Activated naive CD8-positive, alpha-beta T cell (primary cell): ENCODE results near the gene LRRC75B.
"Not testable (repeated sequence)": the region's sequence is repeated elsewhere in the genome, so short reads cannot be mapped to it uniquely, and the experiment has no call there.

Experiments used
- H3K27ac Mint-ChIP-seq: one replicate; pipeline ENCODE4 v1.8.0; 2021; ENCODE audit warnings: mixed read lengths
- H3K27me3 Mint-ChIP-seq: one replicate; pipeline ENCODE4 v1.8.0; 2021; ENCODE audit warnings: mixed read lengths
- H3K36me3 Mint-ChIP-seq: one replicate; pipeline ENCODE4 v1.8.0; 2021; ENCODE audit warnings: mixed read lengths
- H3K4me1 Mint-ChIP-seq: one replicate; pipeline ENCODE4 v1.8.0; 2021; ENCODE audit warnings: low read depth, mixed read lengths
- H3K4me3 Mint-ChIP-seq: one replicate; pipeline ENCODE4 v1.8.0; 2021; ENCODE audit warnings: mild to moderate bottlenecking, mixed read lengths
- H3K9me3 Mint-ChIP-seq: one replicate; pipeline ENCODE4 v1.8.0; 2021; ENCODE audit warnings: low read depth, mixed read lengths

LRRC75B gene

DNA sequence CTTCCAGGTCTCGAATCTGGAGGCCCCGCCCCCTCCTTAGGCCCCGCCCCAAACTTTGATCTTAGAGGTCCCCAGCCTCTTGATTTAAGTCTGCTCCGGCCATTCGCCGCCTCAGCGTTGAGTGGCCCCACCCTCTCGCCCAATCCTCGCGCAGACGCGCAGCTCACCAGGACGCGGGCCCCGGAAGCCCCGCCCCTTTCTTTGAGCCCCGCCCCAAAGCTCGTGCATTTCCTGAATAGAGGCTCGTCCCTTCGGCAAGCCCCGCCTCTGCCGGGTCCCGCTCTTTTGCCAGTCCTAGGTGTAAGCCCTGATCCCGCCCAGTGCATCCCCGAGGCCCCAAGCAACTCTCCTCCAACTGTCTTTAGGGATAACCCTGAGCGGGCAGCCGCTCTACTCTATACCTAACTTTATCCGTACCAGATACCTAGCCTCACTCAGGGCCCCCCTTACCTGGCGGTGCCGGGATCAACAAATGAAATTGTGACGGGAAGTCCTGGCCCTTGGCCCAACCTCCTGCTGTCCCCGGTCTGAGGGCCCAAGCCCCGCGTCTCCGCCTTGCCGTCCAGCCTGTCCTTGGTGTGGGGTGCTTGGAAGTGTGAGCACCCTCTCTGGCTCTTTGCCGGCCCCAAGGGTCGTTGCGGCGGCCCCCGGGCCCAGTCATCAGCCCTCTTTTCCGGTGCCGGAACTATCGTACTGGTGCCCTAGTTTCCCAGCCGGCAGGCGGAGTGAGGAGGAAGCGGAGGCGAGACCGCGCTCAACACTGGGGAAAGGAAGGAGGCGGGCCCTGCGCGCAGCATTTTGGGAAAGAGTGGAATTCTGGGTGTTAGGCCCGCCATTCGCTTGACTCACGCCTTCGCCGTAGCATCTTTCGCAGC is 37.5 kb downstream of the LRRC75B start, which contains the start of gene SNRPD3:
Gene SNRPD3, plus strand, starts transcription at position 835 of the 875 bp plus-strand sequence. CDS start 1,676 bp downstream, outside the sequence.
- peak within 1 kb of the TSS; percentile 98 for H3K27ac Mint-ChIP-seq

DNA sequence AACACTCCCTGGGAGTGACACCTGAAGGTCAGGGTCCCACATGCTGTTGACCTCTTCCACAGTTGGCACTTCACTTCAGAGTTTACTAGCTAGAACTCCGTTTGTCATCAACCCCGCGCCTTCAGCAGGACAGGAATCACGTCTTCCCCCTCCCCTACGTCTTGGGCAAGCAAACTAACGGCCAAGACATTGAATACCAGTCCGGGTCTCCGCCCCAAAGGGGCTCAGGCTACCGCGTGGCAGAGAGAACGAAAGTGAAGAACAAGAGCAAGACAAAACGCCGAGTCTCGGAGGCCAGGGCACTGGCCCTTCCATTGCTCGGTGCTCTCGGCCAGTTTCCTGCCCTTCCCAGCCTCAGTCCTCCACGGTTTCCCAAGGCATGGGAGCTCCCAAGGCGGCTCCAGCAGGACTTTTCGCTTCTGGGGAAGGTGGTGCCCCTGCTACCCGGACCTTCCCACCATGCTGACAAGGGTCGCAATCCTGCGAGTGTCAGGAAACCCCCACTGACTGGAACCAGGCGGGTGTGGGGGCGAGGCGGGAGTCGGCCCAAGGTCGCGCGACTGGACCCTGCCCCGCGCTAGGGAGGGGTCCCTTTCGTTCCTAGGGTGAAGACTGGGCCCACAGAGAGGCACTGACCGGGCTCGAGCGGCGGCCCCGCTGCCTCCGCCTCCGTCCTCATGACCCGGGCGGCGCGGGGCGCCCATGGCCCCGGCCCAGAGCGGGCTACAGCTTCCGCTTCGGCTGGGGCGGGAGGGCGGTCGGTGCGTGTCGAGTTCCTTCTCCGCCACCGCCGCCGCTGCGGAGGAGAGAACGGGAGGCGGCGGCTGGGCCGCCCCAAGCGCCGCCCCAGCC is 38.3 kb downstream of the LRRC75B start, which contains the start of gene GUCD1:
Gene GUCD1, minus strand, starts transcription at position 826 of the 852 bp plus-strand sequence. Its CDS starts 147 bp downstream, at position 679.
- Mint-ChIP-seq H3K9me3 (no peaks in the 10 kb centered on the region), H3K36me3 (no peaks in the 10 kb centered on the region), H3K27me3 (no peaks in the 10 kb centered on the region), H3K4me1 (peaks cover 53% of the 10 kb centered on the region), H3K27ac (peak within 1 kb of the TSS; percentile 99), H3K4me3 (peak within 1 kb of the TSS; percentile 100)

More for the DNA sequence above, 37.5 kb downstream of the LRRC75B start, which contains the start of gene SNRPD3:
- H3K27me3 Mint-ChIP-seq: no peaks in the 10 kb centered on the region
- no peaks in the 10 kb centered on the region for H3K36me3 Mint-ChIP-seq
- no peaks in the 10 kb centered on the region for H3K9me3 Mint-ChIP-seq
- peaks cover 55% of the 10 kb centered on the region for H3K4me1 Mint-ChIP-seq
- peak within 1 kb of the TSS; percentile 100 for H3K4me3 Mint-ChIP-seq

DNA sequence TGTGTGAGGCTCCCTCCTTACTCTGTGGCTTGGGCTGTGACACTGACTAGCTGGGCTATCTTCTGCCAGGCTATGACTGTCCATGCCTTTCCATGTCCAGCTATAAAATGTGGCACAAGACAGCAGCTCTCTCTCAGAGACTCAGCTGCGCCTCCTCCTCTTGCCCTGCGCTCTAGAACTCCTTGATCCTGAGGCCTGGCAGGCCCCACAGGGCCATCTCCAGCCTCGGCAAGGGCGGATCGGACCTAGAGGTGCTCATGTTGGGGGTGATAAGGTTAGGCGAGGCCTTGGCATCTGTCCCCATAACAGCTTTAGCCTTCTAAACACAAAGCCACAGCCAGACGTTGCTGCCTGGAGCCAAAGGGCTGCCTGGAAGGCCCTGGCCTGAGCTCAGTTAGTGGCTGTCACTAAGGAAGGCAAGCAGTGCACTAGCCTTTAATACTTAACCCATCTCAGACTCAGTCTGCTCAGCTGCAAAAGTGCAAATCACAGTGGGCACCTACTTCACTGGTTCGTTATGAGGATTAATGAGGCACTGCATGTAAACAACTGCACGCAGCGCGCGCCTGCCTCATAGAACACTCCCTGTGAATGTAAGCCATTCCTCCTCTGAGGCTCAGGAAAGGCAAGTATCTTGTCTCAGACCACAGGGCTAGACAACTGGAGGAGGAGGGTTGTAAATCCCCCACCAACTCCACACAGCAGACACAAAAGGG is 39.1 kb downstream of the LRRC75B start:
- Mint-ChIP-seq H3K4me3 (peak overlapping the region; percentile 100), H3K4me1 (peaks cover 45% of the 10 kb centered on the region), H3K9me3 (no peaks in the 10 kb centered on the region), H3K36me3 (no peaks in the 10 kb centered on the region), H3K27ac (peak overlapping the region; percentile 99), H3K27me3 (no peaks in the 10 kb centered on the region)

DNA sequence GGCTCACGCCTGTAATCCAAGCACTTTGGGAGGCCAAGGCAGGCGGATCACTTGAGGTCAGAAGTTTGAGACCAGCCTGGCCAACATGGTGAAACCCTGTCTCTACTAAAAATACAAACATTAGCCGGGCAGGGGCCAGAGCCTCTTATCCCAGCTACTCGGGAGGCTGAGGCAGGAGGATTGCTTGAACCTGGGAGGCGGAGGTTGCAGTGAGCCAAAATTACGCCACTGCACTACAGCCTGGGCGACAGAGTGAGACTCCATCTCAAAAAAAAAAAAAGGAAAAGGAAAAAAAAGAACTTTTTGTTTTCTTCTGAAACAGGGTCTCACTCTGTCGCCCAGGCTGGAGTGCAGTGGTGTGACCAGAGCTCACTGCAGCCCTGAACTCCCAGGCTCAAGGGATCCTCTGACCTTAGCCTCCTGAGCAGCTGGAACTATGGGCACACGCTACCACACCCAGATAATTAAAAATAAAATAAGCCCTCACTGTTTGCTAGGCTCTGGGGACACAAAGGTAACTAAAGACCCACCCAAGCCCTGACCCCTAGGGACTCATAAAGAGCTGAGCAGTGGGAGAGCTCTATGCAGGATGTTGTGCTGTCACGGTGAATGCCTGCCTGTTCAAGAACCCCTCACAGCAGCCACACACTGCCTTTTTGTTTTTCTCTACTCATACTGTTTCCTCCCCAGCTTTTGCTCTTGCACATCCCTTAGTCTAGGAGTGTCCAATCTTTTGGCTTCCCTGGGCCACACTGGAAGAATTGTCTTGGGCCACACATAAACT is 40.2 kb downstream of the LRRC75B start:
- peak overlapping the region; percentile 100 for H3K4me3 Mint-ChIP-seq
- H3K36me3 Mint-ChIP-seq: not testable (repeated sequence)

DNA sequence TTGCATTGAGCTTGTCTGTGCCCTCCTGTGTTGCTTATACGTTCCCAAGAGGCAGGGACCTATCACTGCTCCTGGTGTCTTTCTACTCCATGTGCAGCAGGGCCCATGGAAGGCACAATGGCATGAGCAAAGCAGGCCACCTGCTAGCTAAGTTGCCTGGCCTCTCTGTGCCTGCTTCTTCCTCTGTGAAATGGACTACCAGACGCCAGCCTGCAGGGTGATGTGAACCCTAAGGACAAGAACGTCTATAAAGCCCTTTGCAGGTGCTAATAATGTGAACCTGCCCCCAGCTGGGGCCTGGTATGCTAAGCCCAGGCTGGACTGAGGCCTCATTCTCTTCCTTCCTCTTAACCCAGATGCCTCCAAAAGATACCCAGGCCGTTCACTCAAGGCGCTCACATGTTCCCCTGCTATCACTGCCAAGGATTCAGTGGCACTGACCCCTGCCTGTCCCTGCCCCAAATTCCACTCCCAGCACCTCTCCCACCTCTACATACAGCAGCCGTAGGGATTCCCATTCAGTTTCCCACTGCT is 41.9 kb downstream of the LRRC75B start:
- H3K27me3 Mint-ChIP-seq: no peaks in the 10 kb centered on the region
- H3K4me1 Mint-ChIP-seq: peaks cover 24% of the 10 kb centered on the region
- H3K9me3 Mint-ChIP-seq: no peaks in the 10 kb centered on the region
- H3K4me3 Mint-ChIP-seq: no peak overlapping the region
- H3K27ac Mint-ChIP-seq: no peak overlapping the region
- H3K36me3 Mint-ChIP-seq: no peaks in the 10 kb centered on the region

More for the DNA sequence above, 40.2 kb downstream of the LRRC75B start:
- H3K4me1 Mint-ChIP-seq: peaks cover 34% of the 10 kb centered on the region
- not testable (repeated sequence) for H3K27me3 Mint-ChIP-seq, H3K9me3 Mint-ChIP-seq
- peak overlapping the region; percentile 75 for H3K27ac Mint-ChIP-seq

DNA sequence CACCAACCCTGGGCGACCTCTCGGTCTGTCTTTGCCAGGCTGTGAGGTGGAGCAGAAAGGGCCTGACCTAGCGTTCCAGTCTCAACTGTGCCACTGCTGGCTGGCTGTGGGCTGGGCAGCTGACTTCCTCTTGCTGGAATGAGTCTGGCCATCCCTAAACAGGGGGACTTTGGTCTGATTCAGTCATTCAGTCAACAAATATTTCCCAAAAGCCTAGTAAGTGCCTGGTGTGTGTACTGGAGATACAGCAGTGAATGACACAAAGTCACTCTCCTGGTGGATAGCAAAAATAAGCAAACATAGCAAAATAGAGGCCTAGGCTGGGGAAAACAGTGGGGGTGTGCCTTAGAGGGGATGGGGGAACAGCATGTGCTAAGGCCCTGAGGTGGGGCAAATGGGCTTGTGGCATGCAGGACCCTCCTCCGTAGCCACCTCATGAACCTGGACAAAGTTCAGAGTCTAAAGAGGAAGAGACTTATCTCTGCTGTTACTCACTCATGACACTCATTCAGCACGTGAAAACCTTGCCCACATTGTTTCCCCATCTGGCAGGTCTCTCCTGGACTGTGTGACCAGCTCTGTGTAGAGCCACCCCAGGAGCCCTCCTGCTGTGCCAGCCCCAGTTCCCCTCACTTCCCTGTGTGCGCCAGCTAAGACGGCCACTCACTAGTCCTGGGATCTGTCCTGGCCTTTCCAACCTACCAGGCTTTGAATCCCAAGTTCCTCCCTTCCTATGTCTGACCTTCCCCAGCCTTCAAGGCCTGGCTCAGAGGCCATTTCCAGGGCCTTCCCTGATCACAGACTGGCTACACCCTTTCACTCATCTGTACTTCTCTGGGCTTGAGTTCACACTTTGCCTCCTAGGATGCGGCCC is 42.6 kb downstream of the LRRC75B start:
- Mint-ChIP-seq H3K9me3 (no peaks in the 10 kb centered on the region), H3K4me3 (no peak overlapping the region), H3K27ac (no peak overlapping the region), H3K4me1 (peaks cover 24% of the 10 kb centered on the region), H3K27me3 (no peaks in the 10 kb centered on the region), H3K36me3 (no peaks in the 10 kb centered on the region)

DNA sequence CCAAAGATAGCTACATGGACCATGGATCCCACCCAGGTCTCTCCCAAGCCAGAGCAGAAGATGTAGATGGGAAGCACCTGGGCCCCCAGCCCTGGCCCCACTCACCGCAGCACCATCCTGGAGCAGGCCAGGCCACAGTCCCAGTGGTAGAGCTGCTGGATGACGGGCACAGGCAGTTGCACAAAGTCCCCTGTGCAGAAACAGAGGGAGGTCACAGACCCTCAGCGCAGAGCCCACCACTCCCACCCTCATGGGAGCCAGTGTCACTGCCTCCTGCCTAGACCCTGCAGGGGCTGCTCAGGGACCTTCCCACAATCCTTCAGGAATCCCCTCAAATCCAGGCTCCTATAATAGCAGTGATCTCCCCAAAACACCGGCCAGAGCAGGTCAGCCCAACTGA is 44.1 kb downstream of the LRRC75B start:
- Mint-ChIP-seq H3K4me3 (no peak overlapping the region), H3K4me1 (peaks cover 20% of the 10 kb centered on the region)

DNA sequence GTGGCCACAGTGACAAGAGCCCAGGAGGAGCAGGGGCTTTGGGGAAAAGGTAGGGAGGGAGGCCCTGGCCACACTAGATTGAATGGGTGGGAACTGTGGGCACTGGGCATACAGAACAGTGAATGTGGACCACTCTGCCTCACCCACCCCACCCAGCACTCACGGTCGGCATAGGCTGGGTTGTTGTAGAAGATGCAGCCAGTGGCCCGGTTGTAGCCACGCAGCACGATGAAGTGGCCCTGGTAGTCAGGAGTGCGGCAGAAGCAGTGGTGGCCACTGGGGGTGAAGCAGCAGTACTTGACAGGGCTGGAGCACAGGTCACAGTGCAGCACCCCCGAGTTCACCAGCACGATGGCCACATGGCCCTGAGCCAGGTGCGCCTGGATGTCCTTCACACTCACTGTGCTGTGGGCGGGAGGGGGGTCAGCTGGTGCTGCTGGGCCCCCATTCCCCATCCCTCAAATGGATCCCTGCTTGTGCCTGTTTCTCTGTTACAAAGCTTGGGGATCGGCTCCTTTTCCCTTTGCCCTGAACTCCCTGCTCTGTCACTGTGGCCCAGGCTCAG is 49.1 kb downstream of the LRRC75B start:
- Mint-ChIP-seq H3K4me1 (peaks cover 2% of the 10 kb centered on the region), H3K27ac (no peak overlapping the region)

More for the DNA sequence above, 44.1 kb downstream of the LRRC75B start:
- H3K9me3 Mint-ChIP-seq: no peaks in the 10 kb centered on the region
- H3K36me3 Mint-ChIP-seq: no peaks in the 10 kb centered on the region
- H3K27me3 Mint-ChIP-seq: no peaks in the 10 kb centered on the region
- no peak overlapping the region for H3K27ac Mint-ChIP-seq

DNA sequence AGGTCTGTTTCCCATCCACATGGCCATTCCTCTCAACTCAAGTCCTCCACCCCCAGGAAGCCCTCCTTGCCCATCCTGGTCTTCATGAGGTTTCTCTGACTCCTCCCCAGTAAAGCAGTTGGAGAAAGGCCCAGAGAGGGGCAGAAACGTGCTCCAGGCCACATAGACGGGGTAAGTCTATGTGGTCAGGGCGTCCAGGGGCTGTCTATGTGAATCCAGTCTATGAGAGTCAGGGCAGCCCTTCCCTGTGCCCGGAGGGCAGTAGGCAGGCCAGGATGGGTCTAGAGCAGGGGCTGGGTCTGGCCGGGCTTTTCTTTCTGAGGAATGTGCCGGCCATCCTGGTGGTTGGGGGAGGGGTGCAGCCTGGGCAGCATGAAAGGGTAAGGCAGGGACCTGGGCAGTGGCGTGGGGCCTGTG is 49.7 kb downstream of the LRRC75B start:
- no peak overlapping the region for H3K4me3 Mint-ChIP-seq
- H3K27me3 Mint-ChIP-seq: no peaks in the 10 kb centered on the region
- peaks cover 2% of the 10 kb centered on the region for H3K4me1 Mint-ChIP-seq
- no peak overlapping the region for H3K27ac Mint-ChIP-seq
- H3K9me3 Mint-ChIP-seq: no peaks in the 10 kb centered on the region
- H3K36me3 Mint-ChIP-seq: no peaks in the 10 kb centered on the region

More for the DNA sequence above, 49.1 kb downstream of the LRRC75B start:
- no peaks in the 10 kb centered on the region for H3K9me3 Mint-ChIP-seq
- no peaks in the 10 kb centered on the region for H3K36me3 Mint-ChIP-seq
- no peaks in the 10 kb centered on the region for H3K27me3 Mint-ChIP-seq
- no peak overlapping the region for H3K4me3 Mint-ChIP-seq

DNA sequence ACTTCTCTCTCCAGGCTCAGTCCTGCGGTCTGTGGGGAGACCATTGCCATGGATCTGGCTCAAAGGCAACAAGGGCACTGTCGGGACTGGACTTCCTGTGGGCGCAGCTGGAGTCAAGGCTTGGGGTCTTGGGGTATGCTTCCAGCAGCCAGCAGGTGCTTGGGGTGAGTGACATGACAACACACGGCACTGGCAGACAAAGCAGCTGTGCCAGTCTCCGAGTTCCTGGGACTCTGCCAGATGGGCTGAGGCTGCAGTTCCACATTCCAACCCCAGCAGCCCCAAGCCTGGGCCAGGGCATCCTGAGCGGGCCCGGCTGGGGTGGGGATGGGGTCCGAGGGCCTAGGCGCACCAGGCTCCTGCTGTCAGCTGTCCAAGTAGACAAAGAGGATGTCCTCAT is 50.2 kb downstream of the LRRC75B start:
- H3K27me3 Mint-ChIP-seq: no peaks in the 10 kb centered on the region
- H3K4me3 Mint-ChIP-seq: no peak overlapping the region
- peaks cover 2% of the 10 kb centered on the region for H3K4me1 Mint-ChIP-seq
- H3K36me3 Mint-ChIP-seq: peaks cover 2% of the 10 kb centered on the region
- no peak overlapping the region for H3K27ac Mint-ChIP-seq
- H3K9me3 Mint-ChIP-seq: no peaks in the 10 kb centered on the region

DNA sequence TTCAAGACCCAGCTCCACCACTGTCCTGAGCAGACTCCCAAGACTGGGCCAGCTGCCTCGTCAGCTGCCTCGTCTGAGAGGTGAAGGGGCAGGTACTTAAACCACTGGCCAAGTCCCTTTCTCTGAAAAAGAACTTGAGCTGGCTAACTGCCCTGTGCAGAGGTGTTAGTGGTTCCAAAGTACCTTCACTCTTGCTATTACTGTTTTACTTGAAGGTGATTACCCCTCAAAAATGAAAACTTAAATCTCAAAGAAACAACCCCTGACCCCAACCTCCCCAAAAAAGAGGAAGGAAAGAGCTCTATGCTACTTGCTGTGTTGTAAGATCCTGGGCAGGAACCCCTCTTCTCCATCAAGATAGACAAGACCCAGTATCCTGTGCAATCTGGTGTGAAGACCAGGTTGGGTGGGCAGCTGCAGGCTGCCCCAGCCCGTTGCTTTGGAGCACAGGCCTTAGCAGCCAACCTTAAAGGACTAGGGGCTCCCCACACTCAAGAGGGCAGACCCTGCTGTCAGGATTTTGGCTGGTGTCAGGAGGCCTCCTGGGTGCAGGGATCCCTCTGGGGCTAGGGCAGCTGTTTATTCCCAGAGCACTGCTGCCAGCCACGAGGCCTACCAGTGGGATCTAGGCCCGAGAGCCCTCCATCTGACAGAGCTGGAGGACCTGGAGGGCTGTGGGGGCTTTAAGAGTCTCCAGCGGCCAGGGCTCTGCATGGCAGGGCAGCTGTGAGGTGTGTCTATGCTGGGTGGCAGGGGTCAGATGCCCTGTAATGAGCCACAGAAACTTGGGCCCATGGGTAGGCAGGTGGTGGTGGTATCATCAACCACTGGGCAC is 51.0 kb downstream of the LRRC75B start:
- H3K36me3 Mint-ChIP-seq: peaks cover 2% of the 10 kb centered on the region
- H3K27ac Mint-ChIP-seq: no peak overlapping the region
- no peak overlapping the region for H3K4me3 Mint-ChIP-seq
- H3K27me3 Mint-ChIP-seq: no peaks in the 10 kb centered on the region
- H3K9me3 Mint-ChIP-seq: no peaks in the 10 kb centered on the region
- H3K4me1 Mint-ChIP-seq: peaks cover 2% of the 10 kb centered on the region

DNA sequence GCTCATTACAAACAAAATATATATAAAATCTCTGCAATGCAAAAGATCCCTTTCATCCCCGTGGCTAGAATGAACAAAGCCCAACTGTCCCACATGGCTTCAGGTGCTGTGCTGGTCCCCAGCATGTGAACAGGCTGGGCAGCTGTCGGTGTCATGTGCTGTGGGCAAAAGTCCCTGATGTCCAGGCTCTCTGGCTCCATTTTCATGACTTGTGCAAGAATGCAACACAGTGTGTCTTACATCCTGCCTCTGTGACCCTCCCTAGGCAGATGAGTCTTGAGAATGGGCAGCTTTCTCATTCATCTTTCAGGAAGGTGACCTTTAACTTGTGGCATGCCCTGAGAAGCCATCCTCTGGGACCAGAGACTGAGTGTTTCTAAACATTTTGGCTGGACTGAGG is 52.4 kb downstream of the LRRC75B start:
- no peaks in the 10 kb centered on the region for H3K27me3 Mint-ChIP-seq
- H3K9me3 Mint-ChIP-seq: no peaks in the 10 kb centered on the region
- no peak overlapping the region for H3K4me3 Mint-ChIP-seq
- H3K27ac Mint-ChIP-seq: no peak overlapping the region
- peaks cover 2% of the 10 kb centered on the region for H3K4me1 Mint-ChIP-seq
- H3K36me3 Mint-ChIP-seq: peaks cover 2% of the 10 kb centered on the region
